H9 (cell line): ENCODE measurements around the gene PCCA. TPM values are rescaled to one million over a fixed set of nuclear protein-coding genes. Genes with fewer than 3 reads are reported as not detected.
A peak's percentile ranks its signal among the peaks of the same experiment; 100 is the strongest.

Experiments
- DNase-seq: peaks from one replicate; pipeline ENCODE4 v3.0.0-alpha.2; 2017
- H2AFZ ChIP-seq: one replicate; pipeline ENCODE4 v1.6.1; 2013; ENCODE audit warnings: mild to moderate bottlenecking, low read length, control low read depth, moderate library complexity
- H2AK5ac ChIP-seq: 2 replicates; pipeline ENCODE4 v1.6.1; 2013; ENCODE audit warnings: low read length, control low read depth, mixed read lengths; ENCODE audit not compliant: insufficient read length
- H2BK120ac ChIP-seq: one replicate; pipeline ENCODE4 v1.6.1; 2013; ENCODE audit warnings: low read depth, mild to moderate bottlenecking, low read length, control low read depth, inconsistent platforms; ENCODE audit not compliant: poor library complexity, severe bottlenecking
- H2BK12ac ChIP-seq: 2 replicates; pipeline ENCODE4 v1.6.1; 2013; ENCODE audit warnings: low read length, control low read depth, mixed read lengths, low read depth; ENCODE audit not compliant: insufficient read length
- H2BK15ac ChIP-seq: 2 replicates; pipeline ENCODE4 v1.6.1; 2013; ENCODE audit warnings: low read depth, low read length, control low read depth
- H2BK20ac ChIP-seq: one replicate; pipeline ENCODE4 v1.6.1; 2013; ENCODE audit warnings: low read depth, mild to moderate bottlenecking, low read length, control low read depth, inconsistent platforms; ENCODE audit not compliant: poor library complexity, severe bottlenecking
- H2BK5ac ChIP-seq: 2 replicates; pipeline ENCODE4 v1.6.1; 2013; ENCODE audit warnings: low read length, control low read depth, mixed read lengths; ENCODE audit not compliant: insufficient read length
- H3K14ac ChIP-seq: 2 replicates; pipeline ENCODE4 v1.6.1; 2013; ENCODE audit warnings: low read length, control low read depth; ENCODE audit not compliant: insufficient read depth
- H3K18ac ChIP-seq: 2 replicates; pipeline ENCODE4 v1.6.1; 2013; ENCODE audit warnings: low read depth, mild to moderate bottlenecking, mixed read lengths, low read length, control low read depth; ENCODE audit not compliant: insufficient read length
- H3K23ac ChIP-seq: 2 replicates; pipeline ENCODE4 v1.6.1; 2013; ENCODE audit warnings: low read length, control low read depth, mixed read lengths, low read depth; ENCODE audit not compliant: insufficient read length
- H3K23me2 ChIP-seq: 2 replicates; pipeline ENCODE4 v1.6.1; 2013; ENCODE audit warnings: low read depth, mild to moderate bottlenecking, mixed read lengths, low read length, control low read depth; ENCODE audit not compliant: insufficient read length, poor library complexity, severe bottlenecking
- H3K27ac ChIP-seq: 2 replicates; pipeline ENCODE4 v1.5.1; 2013; ENCODE audit warnings: low read length, control low read depth, mixed read lengths, low read depth; ENCODE audit not compliant: insufficient read length
- H3K27me3 ChIP-seq: 2 replicates; pipeline ENCODE4 v1.6.1; 2013; ENCODE audit warnings: low read length, control low read depth, inconsistent platforms; ENCODE audit not compliant: insufficient read depth
- H3K4ac ChIP-seq: 2 replicates; pipeline ENCODE4 v1.6.1; 2013; ENCODE audit warnings: low read depth, mild to moderate bottlenecking, control low read depth, inconsistent platforms, low read length, moderate library complexity
- H3K4me1 ChIP-seq: 2 replicates; pipeline ENCODE4 v1.6.1; 2013; ENCODE audit warnings: low read length, control low read depth, inconsistent platforms; ENCODE audit not compliant: insufficient read depth
- H3K4me2 ChIP-seq: 2 replicates; pipeline ENCODE4 v1.6.1; 2013; ENCODE audit warnings: low read length, control low read depth, mixed read lengths; ENCODE audit not compliant: insufficient read length, insufficient read depth
- H3K56ac ChIP-seq: 2 replicates; pipeline ENCODE4 v1.6.1; 2013; ENCODE audit warnings: low read depth, mild to moderate bottlenecking, mixed read lengths, low read length, control low read depth; ENCODE audit not compliant: insufficient read length
- H3K79me1 ChIP-seq: 2 replicates; pipeline ENCODE4 v1.6.1; 2013; ENCODE audit warnings: low read depth, mild to moderate bottlenecking, moderate library complexity, low read length, control low read depth, inconsistent platforms; ENCODE audit not compliant: insufficient read depth, poor library complexity, severe bottlenecking
- H3K79me2 ChIP-seq: 2 replicates; pipeline ENCODE4 v1.6.1; 2013; ENCODE audit warnings: low read length, control low read depth, inconsistent platforms; ENCODE audit not compliant: insufficient read depth
- H3K9ac ChIP-seq: 2 replicates; pipeline ENCODE4 v1.6.1; 2013; ENCODE audit warnings: low read length, control low read depth, mixed read lengths; ENCODE audit not compliant: insufficient read length; ENCODE audit errors: extremely low read depth
- H3K9me3 ChIP-seq: one replicate; pipeline ENCODE4 v1.6.1; 2013; ENCODE audit warnings: low read depth, low read length, inconsistent platforms; ENCODE audit not compliant: control insufficient read depth
- H3T11ph ChIP-seq: one replicate; pipeline ENCODE4 v1.6.1; 2013; ENCODE audit warnings: mild to moderate bottlenecking, low read length, control low read depth, inconsistent platforms
- H4K20me1 ChIP-seq: one replicate; pipeline ENCODE4 v1.6.1; 2013; ENCODE audit not compliant: control insufficient read depth, insufficient read length, insufficient read depth
- H4K5ac ChIP-seq: 2 replicates; pipeline ENCODE4 v1.6.1; 2013; ENCODE audit warnings: low read depth, mild to moderate bottlenecking, mixed read lengths, low read length, control low read depth; ENCODE audit not compliant: insufficient read length
- H4K8ac ChIP-seq: replicated peaks from 2 replicates; pipeline ENCODE4 v1.6.1; 2013; ENCODE audit warnings: low read length, control low read depth, mixed read lengths, low read depth; ENCODE audit not compliant: insufficient read length
- H4K91ac ChIP-seq: 2 replicates; pipeline ENCODE4 v1.6.1; 2013; ENCODE audit warnings: low read depth, mild to moderate bottlenecking, moderate library complexity, mixed read lengths, low read length, control low read depth; ENCODE audit not compliant: insufficient read length
- H3K27ac Mint-ChIP-seq, 3 experiments: 2 replicates in 2 of 3; 3 replicates in 1 of 3; pipeline ENCODE4 v1.8.0; 2020 to 2021; ENCODE audit warnings: mixed read lengths in 3 of 3, mild to moderate bottlenecking in 1 of 3, moderate library complexity in 1 of 3
- H3K27me3 Mint-ChIP-seq: 2 replicates; pipeline ENCODE4 v1.8.0; 2021; ENCODE audit warnings: low read depth, mild to moderate bottlenecking, moderate library complexity, mixed read lengths
- H3K36me3 Mint-ChIP-seq, 3 experiments: 2 replicates in 2 of 3; 3 replicates in 1 of 3; pipeline ENCODE4 v1.8.0; 2020 to 2021; ENCODE audit warnings: low read depth in 3 of 3, mixed read lengths in 3 of 3; ENCODE audit not compliant: insufficient read depth in 1 of 3
- H3K4me1 Mint-ChIP-seq, 2 experiments: 2 replicates each; pipeline ENCODE4 v1.8.0; 2020; ENCODE audit warnings: mixed read lengths in 2 of 2
- H3K4me3 Mint-ChIP-seq, 2 experiments: 2 replicates in 1 of 2; 3 replicates in 1 of 2; pipeline ENCODE4 v1.8.0; 2020 to 2021; ENCODE audit warnings: mild to moderate bottlenecking in 2 of 2, mixed read lengths in 2 of 2, moderate library complexity in 1 of 2
- H3K9me3 Mint-ChIP-seq, 2 experiments: 2 replicates in 1 of 2; 3 replicates in 1 of 2; pipeline ENCODE4 v1.8.0; 2020; ENCODE audit warnings: mild to moderate bottlenecking in 2 of 2, mixed read lengths in 2 of 2, moderate library complexity in 1 of 2
- CTCF ChIP-seq: fragments of 200-600 bp; sonication (generic); conservative IDR thresholded peaks from 3 replicates; pipeline ENCODE4 v1.8.0; 2021; ENCODE audit warnings: antibody characterized with exemption, mild to moderate bottlenecking
- WGBS: extraction: QIAGEN DNeasy Blood & Tissue Kit; methylation state at CpG from one replicate; pipeline ENCODE4 v1.1.7; 2013; ENCODE audit warnings: missing lambda C conversion rate, low lambda C conversion rate, mixed read lengths; ENCODE audit not compliant: insufficient read length; ENCODE audit errors: extremely low coverage; 5-methylcytosine and 5-hydroxymethylcytosine counted together
- total RNA-seq: library from RNA; stranded (reverse); gene quantifications from 2 replicates; pipeline ENCODE4 v1.2.1, GENCODE V29; 2021

Gene PCCA
- total RNA-seq, 1 experiment from 2014 or later, result 56.5 TPM

- Histone ChIP-seq H3K56ac (no peak overlapping the region), H2BK12ac (no peak overlapping the region), H2AK5ac (no peak overlapping the region), H4K20me1 (no peaks in the 10 kb centered on the region), H3K4ac (no peak overlapping the region), H3K4me1 (no peaks in the 10 kb centered on the region), H2AFZ (no peak overlapping the region), H2BK15ac (no peak overlapping the region), H3K27ac (no peak overlapping the region), H3K14ac (peak overlapping the region; percentile 92; the same call in 1 of the 2 replicates), H3T11ph (no peak overlapping the region), H2BK20ac (no peak overlapping the region), H2BK5ac (no peak overlapping the region), H3K27me3 (no peaks in the 10 kb centered on the region), H4K5ac (no peak overlapping the region), H4K91ac (no peak overlapping the region), H3K18ac (peak overlapping the region; percentile 72), H3K9me3 (no peaks in the 10 kb centered on the region), H3K23me2 (peaks cover 10% of the 10 kb centered on the region), H3K4me2 (peak overlapping the region; percentile 98), H3K9ac (peak overlapping the region; percentile 96), H2BK120ac (no peak overlapping the region), H3K79me1 (peaks cover 3% of the 10 kb centered on the region), H3K23ac (no peak overlapping the region), H4K8ac (no peak overlapping the region), H3K79me2 (peaks cover 27% of the 10 kb centered on the region; the same call in 1 of the 2 replicates)
- TF ChIP-seq CTCF, result no peak
- Mint-ChIP-seq H3K27ac (peak overlapping the region in 2 of 3 experiments; percentile 39 to 95; a peak in 2 of 7 replicates), H3K4me1 (peaks cover 35% of the 10 kb centered on the region in 2 experiments), H3K27me3 (no peaks in the 10 kb centered on the region; the same call in 1 of the 2 replicates), H3K4me3 (peak overlapping the region; percentile 87 to 96), H3K9me3 (0 out of 5 replicates have a peak, but pooled peaks cover 0 to 2% of the 10 kb centered on the region in 2 experiments), H3K36me3 (peaks cover 19 to 42% (median 39%) of the 10 kb centered on the region in 3 experiments)
- WGBS, result no CpG with 5 or more reads among the region's 13 CpGs
- DNase-seq, result no peak
Measured at GRCh38 chr13:100089465-100090032, 656 bp downstream of the PCCA start.
